SIG-M5 (cell line): ENCODE results near the gene YAF2.

ENCODE experiments used
- DNase-seq: peaks from one replicate; lab custom pipeline; 2025; lab: John Stamatoyannopoulos, UW

YAF2 gene, protein sequence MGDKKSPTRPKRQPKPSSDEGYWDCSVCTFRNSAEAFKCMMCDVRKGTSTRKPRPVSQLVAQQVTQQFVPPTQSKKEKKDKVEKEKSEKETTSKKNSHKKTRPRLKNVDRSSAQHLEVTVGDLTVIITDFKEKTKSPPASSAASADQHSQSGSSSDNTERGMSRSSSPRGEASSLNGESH

DNA sequence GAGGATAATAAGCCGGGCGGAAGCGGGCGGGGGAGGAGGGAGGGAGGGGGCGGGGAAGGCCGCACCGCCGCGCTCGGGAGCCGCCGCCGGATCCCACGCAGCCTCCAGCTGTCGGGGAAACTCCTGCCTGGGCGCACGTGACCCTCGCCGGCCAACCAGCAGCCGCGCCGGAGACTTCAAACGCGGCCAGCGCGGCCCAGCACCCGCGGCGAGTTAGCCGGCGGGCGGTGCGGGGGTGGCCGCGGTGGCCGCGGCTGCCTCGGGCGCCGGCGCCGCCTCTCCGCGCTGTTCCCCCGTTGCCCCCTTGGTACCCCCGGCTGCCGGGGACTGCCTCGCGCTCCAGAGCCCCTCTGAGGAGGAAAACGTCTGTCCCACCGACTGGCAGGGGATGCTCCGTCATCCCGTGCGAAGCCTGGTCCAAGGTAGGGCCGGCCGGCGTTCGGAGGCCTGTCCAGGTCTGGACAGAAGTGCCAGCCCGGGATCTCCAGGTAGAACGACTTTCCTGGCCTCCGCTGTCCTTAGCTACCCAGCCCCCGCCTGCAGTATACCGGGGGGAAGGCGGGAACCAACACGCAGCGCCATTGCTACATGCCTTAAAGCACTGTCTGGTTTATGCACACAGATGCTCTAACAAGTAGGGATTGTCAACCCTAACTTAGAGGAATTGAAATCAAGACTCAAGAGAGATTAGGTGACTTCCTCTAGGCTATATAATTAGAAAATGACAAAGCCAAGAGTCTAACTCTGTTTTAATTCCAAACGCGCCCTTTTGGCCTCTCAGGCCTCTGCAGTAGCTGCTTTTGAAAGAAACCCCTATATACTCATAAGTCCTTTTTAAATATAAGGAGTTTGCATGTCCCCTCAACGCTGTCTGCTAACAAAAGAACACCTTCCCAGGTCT, at the start of gene YAF2:
Gene YAF2 (minus strand): TSS at position 9 of the 901 bp plus-strand sequence. CDS start 68 bp downstream, outside the sequence.
- DNase-seq, result no peak

DNA sequence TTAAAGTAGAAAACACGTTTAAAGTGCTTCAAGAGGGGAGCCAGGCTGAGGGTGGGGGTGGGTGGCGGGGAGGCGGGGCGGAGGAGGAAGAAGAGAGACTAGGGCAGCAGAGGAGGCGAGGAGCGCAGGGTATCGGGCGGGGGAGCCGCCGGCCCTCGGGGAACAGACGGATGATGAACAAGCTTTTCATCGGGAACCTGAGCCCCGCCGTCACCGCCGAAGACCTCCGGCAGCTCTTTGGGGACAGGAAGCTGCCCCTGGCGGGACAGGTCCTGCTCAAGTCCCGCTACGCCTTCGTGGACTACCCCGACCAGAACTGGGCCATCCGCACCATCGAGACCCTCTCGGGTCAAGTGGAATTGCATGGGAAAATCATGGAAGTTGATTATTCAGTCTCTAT, 48.7 kb upstream of the YAF2 start:
- DNase-seq, result no peak

DNA sequence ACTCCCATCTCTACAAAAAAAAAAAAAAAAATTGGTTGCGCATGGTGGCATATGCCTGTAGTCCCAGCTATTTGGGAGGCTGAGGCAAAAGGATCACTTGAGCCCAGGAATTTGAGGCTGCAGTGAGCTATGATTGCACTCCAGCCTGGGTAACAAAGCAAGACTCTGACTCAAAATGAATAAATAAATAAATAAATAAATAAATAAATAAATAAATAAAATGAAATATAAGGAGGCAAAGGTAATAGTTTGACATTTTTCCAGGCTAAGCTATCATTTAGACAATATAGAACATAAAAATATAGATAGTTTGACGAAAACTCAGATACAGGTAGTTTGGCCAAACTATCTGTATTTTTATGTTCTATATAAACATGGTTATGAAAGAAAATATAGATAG, 47.4 kb upstream of the YAF2 start:
- DNase-seq, result no peak

DNA sequence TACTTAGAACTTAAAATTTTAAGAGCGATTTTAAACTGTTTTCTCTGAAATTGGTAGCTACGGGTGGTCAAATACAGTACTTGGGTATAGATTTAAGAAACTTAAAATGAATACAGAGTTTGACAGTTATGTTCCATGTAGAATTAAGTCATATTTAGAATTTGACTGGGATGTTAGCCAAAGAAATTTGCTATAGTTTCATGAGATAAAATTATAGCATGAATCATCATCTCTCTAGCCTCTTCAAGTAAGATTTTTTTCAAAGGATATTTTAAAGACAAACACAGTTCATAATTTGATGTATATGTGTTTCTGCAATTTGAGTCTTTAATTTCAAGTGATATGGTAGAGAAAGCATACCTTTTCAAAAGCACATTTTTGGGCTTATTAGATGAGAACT, 46.8 kb upstream of the YAF2 start:
- DNase-seq, result no peak

DNA sequence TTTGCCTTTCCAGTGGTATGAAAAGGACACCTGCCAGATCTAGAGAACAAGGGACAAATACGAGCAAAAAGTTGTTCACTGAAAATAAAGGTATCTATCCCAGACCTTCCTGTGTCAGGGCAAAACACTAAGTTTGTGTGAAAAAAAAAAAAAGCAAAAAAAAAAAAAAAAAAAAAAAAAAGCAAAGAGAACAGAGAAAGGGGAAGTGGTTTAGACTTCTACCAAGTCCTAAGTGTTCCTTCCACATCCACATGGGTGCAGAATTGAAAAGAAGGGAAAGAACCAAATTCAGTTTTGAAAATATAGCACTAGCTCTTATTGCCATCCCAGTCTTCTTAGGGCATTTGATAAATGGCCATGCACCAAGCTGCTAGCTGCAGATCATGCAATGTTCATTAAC, 46.1 kb upstream of the YAF2 start:
- DNase-seq, result no peak

DNA sequence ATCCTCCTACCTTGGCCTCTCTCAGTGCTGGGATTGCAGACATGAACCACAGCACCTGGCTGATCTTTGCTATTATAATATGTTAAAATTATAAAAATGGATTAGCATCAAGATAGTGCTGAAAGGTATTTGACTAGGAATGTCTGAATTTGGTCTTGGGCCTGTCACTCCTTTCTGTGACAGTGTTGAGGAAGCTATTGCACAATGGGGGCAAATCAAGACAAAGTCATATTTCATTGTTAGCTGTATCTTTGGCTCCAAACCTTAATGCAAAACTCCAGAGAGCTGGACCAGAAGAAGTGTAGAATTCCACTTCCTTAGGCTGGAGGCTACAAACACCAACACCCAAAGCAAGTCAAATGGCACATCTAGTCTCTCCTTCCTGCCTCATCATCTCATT, 45.7 kb upstream of the YAF2 start:
- DNase-seq, result no peak

DNA sequence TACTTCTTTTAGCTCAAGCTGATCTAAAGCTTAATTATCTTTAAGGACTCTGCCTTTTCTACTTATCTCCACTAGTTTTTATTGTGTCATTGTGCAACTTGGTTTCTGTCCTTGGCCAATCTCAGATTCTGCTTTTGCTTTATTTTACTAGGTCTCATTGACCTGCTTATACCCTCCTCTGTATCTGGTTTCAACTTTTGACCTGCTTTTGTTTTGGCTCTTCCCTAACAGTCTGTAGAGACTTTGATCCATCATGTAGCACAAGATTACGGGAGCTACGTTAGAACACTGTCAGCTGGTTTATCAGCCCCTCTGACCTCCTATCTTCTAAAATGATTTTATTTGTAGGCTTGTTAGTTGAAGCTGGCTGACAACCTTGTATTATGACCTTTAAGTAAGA, 44.2 kb upstream of the YAF2 start:
- no peak for DNase-seq

DNA sequence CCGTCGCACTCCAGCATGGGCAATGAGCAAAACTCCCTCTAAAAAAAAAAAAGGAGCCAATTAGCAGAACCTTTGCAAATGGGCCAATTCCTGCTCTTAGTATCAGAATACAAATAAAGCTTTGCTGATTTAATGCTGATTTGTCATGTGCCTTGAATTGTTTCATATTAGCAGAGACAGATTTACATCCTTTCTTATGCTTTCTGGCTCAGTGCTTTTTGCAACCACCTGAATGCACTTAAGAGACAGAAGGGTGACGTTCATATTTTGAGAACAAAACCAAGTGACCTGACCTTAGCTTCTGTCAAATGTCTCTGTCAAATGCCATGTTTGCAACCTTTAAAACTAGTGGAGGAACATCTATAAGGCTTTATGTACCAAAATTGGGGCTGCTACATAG, 43.8 kb upstream of the YAF2 start:
- DNase-seq, result no peak

DNA sequence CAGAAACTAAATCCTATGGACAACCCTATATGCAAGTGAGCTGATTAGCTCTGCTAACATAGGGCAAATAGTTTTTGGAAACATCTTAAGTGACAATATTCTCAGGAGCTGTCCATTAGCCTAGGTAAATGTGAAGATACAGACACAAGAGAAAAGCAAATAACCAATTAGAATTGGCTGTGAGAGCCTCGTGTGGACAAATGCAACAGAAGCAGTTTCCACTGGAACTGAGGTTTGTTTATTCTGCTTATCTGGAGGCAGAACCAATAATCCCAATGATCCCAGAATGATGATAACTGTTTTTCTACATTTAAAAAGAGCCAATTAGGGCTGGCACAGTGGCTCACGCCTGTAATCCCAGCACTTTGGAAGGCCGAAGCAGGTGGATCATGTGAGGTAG, 43.2 kb upstream of the YAF2 start:
- no peak for DNase-seq

DNA sequence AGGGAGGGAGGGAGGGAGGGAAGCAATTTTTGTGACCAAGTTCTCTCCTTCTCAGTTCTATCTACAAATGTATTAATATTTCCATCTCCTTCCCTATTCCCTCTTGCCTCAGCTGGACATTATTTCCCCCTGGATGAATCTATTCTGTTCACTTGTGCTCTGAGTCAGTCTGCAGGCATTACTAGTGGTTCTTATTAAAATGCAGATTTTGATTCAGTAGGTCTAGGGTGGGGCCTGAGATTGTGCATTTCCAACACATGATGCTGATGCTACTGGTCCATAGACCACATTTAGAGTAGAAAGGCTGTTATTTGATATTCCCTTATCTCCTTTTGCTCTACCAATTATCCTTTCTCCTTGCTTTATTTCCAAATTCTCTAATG, 40.1 kb upstream of the YAF2 start:
- no peak for DNase-seq

DNA sequence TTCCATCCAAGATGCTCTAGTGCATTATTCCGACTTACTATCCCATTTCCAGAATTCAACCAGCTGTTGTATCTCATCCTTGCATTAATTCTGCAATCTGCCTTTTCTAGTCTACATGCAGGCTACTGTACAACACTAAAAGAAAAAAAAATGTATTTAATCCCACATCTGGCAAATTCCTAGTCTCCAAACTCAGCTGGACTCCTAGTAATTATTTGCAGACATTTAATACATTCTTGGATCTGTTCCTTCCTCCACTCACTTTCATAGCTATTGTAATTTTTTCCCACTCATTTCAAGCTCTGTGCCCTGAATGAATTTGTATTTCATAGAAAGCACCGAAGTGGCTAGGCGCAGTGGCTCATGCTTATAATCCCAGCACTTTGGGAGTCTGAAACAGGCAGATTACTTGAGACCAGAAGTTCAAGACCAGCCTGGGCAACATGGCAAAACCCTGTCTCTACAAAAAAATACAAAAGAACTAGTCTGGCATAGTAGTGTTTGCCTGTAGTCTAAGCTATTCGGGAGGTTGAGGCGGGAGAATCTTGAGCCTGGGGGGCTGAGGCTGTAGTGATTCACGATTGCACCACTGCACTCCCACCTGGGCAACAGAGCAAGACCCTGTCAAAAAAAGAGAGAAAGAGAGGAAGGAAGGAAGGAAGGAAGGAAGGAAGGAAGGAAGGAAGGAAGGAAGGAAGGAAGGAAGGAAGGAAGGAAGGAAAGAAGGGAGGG, 39.5 kb upstream of the YAF2 start:
- DNase-seq, result no peak

DNA sequence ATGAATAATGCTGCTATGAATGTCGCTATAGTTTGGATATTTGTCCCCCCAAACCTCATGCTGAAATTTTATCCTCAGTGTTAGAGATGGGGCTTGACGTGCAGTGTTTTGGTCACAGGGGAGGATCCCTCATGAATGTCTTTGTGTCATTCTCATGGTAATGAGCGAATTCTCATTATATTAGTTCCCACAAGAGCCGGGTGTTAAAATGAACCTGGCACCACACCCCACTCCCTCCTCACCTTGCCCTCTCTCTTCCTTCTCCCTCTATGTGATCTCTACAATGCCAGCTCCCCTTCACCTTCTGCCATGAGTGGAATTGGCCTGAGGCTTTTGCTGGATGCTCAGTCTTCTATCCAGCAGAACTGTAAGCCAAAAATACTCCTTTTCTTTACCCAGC, 37.5 kb upstream of the YAF2 start:
- DNase-seq, result no peak

DNA sequence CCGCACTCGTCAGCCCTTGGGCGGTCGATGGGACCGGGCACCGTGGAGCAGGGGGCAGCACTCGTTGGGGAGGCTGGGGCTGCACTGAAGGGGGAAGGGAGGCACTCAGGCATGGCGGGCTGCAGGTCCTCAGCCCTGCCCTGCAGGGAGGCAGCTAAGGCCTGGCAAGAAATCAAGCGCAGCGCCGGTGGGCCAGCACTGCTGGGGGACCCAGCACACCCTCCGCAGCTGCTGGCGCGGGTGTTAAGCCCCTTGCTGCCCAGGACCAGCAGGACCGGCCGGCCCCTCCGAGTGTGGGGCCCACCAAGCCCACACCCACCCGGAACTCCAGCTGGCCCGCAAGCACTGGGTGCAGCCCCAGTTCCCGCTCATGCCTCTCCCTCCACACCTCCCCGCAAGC, 35.7 kb upstream of the YAF2 start:
- DNase-seq, result no peak

DNA sequence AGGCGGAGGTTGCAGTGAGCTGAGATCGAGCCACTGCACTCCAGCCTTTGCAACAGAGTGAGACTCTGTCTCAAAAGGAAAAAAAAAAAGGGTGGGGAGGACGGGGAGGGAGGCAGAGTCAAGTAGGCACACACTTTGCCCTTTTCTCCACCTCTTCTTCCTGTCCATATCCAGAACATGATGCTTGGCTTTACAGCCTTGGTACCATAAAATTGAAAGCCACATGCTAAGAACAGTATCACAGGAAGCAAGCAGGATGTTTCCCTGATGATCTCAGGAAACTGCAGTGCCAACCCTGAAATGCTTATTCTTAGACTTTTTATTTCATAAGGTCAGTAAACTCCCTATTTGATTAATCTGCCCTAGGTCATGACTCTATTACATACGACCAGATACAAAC, 32.5 kb upstream of the YAF2 start:
- DNase-seq, result no peak

DNA sequence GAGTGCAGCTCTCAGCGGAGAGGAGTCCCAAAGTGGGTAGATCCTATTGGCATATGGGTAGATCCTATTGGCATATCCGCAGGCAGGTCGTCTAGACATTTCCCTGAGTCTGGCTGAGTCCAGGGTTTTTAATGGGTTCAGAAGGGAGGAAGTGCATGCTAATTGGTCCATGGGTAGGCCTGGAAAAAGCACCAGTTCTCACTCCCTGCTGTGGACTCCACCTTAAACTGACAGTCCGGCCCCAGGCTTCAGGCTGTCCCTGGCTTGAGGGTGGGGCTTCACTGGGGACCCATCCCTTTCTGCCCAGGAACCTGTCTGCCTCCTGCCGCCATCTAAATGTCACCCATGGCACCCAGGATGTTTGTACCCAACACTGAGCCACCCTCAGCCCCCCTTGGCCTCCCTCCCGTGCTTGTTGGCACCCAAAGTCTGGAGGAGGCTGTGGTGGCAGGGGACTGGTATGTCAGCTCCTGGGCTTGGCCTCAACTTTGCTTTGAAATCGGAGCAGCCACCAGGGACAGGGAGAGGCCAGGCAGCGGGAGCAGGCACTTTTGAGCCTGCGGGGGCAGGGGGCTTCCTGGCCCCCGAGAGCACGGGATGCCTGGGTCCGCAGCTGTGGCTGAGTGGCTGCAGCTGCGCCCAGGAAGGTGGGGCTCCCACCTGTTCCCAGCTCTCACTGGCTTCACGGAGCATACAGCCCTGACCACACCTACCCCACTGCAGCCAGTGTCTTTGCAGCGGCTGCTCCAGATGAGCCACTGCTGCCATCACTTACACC, 29.6 kb upstream of the YAF2 start:
- DNase-seq, result no peak

DNA sequence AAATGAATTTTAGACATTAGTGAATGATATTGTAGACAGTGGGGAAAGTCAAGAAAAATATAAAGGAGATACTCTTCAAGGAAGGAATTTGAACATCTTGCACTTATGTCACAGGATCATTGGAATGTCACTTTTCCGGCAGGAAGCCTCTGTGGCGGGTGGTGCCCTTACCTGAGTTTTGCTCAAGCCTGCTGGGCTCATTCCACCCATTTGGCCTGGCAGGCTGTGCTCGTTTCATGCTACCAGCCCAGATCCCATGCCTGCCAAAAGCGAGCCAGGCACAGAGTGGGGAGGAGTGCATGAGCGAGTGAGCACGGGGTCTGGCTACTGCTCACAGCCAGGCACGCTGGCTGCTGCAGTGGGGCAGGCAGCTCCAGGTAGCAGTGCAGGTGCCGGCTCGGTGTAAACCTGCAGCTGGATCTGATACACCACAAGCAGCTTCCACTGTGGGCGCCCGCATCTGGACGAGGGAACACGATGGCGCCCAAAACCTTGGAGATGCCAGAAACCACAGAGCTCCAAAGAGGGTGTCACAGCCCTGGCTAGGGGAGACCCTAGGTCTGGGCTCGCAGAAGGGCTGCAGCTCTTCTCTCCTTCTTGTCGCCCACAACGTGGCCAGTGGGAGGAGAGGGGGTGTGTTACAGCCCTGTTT, 28.7 kb upstream of the YAF2 start:
- no peak for DNase-seq

DNA sequence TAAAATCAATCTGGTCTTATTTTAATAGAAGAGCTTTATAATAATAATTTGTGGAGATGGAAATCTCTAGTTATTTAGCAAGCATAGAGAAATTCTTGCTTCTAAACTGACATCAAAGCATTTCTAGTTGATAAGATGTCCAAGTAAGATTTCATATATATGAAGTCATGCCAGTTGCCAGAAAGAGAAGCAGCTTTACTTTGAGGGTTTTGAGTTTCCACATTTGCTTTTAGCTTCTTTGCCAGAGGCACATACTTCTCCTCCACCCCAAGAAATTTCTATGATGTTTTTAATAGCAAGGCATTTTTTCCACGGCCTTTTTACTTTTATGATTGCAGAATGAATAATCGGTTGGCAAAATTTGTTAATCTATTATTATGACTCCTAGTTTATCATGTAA, 24.2 kb upstream of the YAF2 start:
- DNase-seq, result no peak

DNA sequence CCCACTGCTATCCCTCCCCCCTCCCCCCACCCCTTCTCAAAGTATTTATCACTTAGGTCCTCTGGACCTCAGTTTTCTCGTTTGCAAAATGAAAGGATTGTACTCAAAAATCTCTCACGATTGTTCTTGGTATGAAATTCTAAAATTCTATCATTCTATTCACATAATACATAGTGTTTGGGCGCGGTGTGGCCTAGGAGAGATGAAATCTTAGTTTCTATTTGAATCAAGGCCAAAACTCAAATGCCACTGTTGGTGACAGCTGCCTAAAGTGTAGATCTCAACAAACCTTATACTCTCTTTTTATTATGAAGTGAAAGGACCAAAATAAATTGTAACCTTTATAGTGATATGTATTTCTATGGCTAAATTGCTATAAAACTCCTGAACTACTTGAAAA, 23.7 kb upstream of the YAF2 start:
- no peak for DNase-seq

DNA sequence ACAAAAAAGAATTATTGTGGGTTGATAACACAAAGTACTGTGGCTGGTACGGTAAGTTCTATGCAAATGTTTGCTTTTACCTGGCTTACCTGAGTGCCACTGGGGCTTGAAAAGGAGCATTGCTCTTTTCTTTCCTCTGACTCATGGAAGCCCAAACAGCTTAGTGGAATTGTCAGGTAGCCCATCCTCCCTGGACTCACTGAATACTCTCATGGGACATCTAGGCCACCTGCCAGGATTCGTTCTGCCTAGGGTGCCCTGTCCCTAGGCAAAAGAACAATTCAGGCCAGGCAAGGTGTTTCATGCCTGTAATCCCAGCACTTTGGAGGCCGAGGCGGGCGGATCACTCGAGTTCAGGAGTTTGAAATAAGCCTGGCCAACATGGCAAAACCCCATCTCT, 22.5 kb upstream of the YAF2 start:
- DNase-seq, result no peak

DNA sequence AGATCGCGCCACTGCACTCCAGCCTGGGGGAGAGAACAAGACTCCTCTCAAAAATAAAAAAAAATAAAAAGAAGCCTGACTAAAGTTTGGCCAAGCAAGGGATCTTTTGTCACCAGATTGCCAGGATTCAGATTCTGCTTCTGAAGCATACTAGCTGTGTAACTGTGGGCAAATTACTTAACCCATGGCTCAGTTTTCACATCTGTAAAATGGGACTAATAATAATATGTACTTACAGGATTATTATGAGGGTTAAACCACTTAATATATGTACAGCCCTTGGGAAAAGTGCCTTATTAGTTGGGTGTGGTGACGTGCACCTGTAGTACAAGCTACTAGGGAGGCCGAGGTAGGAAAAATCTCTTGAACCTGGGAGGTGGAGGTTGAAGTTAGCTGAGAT, 21.7 kb upstream of the YAF2 start:
- no peak for DNase-seq

DNA sequence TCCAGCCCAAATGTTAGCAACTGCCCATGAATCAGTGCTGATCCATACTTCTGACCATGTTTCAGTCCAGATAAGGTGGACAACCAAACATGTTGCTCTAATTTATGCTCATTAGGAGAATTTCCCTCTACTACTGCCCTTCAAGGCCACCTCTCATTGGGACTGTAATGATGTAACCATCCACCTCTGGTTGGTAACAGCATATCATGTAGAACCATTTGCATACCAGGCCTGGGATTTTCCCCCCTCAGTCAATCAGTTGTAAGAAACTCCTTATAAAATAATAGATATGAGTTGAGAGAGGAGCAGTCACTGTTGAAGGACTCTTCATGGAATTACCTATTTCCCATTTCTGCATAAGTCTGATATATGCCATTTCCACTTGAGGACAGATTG, 17.8 kb upstream of the YAF2 start:
- no peak for DNase-seq
